ENCODE measurements around the gene PRR19. TPM values are rescaled to one million over a fixed set of nuclear protein-coding genes. Genes with fewer than 3 reads are reported as not detected.

PRR19 gene
- total RNA-seq, 1 experiment from 2014 or later: 0.93 TPM

- BruUV-seq (replicated peaks): no TSS peak
- ATAC-seq: no peak
- no peak overlapping the region for H3K27ac ChIP-seq (ENCODE audit: low read depth, low read length)
- no peaks in the 10 kb centered on the region for H3K27me3 ChIP-seq (ENCODE audit: insufficient read depth, low read length)
- peaks cover 18% of the 10 kb centered on the region; the same call in 1 of the 2 replicates for H3K79me2 ChIP-seq (ENCODE audit: insufficient read depth, low read length)
- RAD21 ChIA-PET (ENCODE audit: low non-redundant PET in 1 of 2, low total read pairs in 2 of 2, uncharacterized antibody in 2 of 2, unreplicated experiment in 2 of 2): interaction anchor here in 1 of 2 experiments (1.4 kb wide), 1 partner anchor 42 kb away, joined by 3 read pairs; no protein-coding TSS in a partner anchor
- no peak overlapping the region for H3K9ac ChIP-seq (ENCODE audit: low read length)
- TF ChIP-seq POLR2A (IDR thresholded peaks at IDR 0.05; ENCODE audit: borderline replicate concordance, extremely low read depth, insufficient read depth, insufficient read length) (no peak), CBX3 (IDR thresholded peaks at IDR 0.05; ENCODE audit: low read depth) (no peak), ELF1 (IDR thresholded peaks at IDR 0.05; ENCODE audit: borderline replicate concordance, low read depth) (no peak), CTCF (IDR thresholded peaks at IDR 0.05 in 2 of 3, conservative IDR thresholded peaks at IDR 0.05 in 1 of 3; ENCODE audit: borderline replicate concordance in 1 of 3, insufficient read depth in 1 of 3, low read depth in 2 of 3, low read length in 2 of 3) (no peak), FOSL1 (IDR thresholded peaks at IDR 0.05; ENCODE audit: low read depth) (no peak), SIN3A (IDR thresholded peaks at IDR 0.05; ENCODE audit: low read depth) (no peak), JUND (IDR thresholded peaks at IDR 0.05) (no peak)
- no peaks in the 10 kb centered on the region for H3K9me3 ChIP-seq (ENCODE audit: control insufficient read depth in 1 of 2, insufficient read depth in 1 of 2, low read depth in 1 of 2, low read length in 2 of 2)
- no peak for DNase-seq (ENCODE audit: low read depth, low spot score)
- CTCF ChIA-PET: interaction anchor here (4.2 kb wide), 1 partner anchor 43 kb away, joined by 17 read pairs; no protein-coding TSS in a partner anchor
- H3K4me2 ChIP-seq (ENCODE audit: low read length): no peak overlapping the region
- H3K36me3 ChIP-seq (ENCODE audit: control insufficient read depth in 1 of 2, insufficient read depth in 2 of 2, low read length in 2 of 2): peaks cover 18 to 21% of the 10 kb centered on the region in 2 experiments
- peaks cover 11 to 38% of the 10 kb centered on the region in 2 experiments; a peak in 3 of 4 replicates for H3K4me1 ChIP-seq (ENCODE audit: control insufficient read depth in 1 of 2, insufficient read depth in 2 of 2, low read length in 2 of 2)
- H3K4me3 ChIP-seq (replicated peaks in 1 of 2; ENCODE audit: low read depth in 1 of 2, low read length in 2 of 2): no peak overlapping the region
- H3K9me2 ChIP-seq (ENCODE audit: insufficient read depth): no peaks in the 10 kb centered on the region
- POLR2A ChIA-PET: interaction anchor here (0.7 kb wide), 1 partner anchor 13 kb away, joined by 5 read pairs; the partner anchor contains the start of genes PAFAH1B3 and PRR19
- no peak overlapping the region for H2AFZ ChIP-seq (ENCODE audit: low read depth, low read length, poor library complexity, severe bottlenecking)
- intact Hi-C loops (cut with micrococcal nuclease): no loop called here
- no peaks in the 10 kb centered on the region for H4K20me1 ChIP-seq (ENCODE audit: insufficient read depth)
Observed at GRCh38 chr19:42288881-42289555, 12.9 kb upstream of the PRR19 start.

Data from HCT116 (cell line).